Right forelimb (tissue), 1 donor: Measurements from ENCODE around the gene ZC3H7A.

ENCODE experiments used
- DNase-seq: peaks from one replicate; pipeline ENCODE4 v3.0.0-alpha.2; 2018

ZC3H7A gene

GRCh38 chr16:11734025-11734652 is 62.9 kb downstream of the ZC3H7A start:
- DNase-seq = no peak

- no peak for DNase-seq
These were observed 65.8 kb downstream of the ZC3H7A start for GRCh38 chr16:11731222-11731621.

- DNase-seq = no peak
These were observed 67.3 kb downstream of the ZC3H7A start for GRCh38 chr16:11729787-11730186.

- DNase-seq = no peak
These were observed 69.1 kb downstream of the ZC3H7A start for GRCh38 chr16:11727796-11728543.

- DNase-seq = no peak
These were observed 71.0 kb downstream of the ZC3H7A start for GRCh38 chr16:11726008-11726407.

GRCh38 chr16:11725457-11725856 is 71.6 kb downstream of the ZC3H7A start:
- DNase-seq = no peak

GRCh38 chr16:11722468-11722808 is 74.6 kb downstream of the ZC3H7A start:
- DNase-seq = no peak

GRCh38 chr16:11721781-11722467 is 75.1 kb downstream of the ZC3H7A start:
- no peak for DNase-seq

GRCh38 chr16:11719762-11720161 is 77.3 kb downstream of the ZC3H7A start:
- no peak for DNase-seq

GRCh38 chr16:11719171-11719570 is 77.9 kb downstream of the ZC3H7A start:
- no peak for DNase-seq

GRCh38 chr16:11717811-11718210 is 79.2 kb downstream of the ZC3H7A start:
- DNase-seq = no peak

- DNase-seq = no peak
These were observed 80.7 kb downstream of the ZC3H7A start for GRCh38 chr16:11716336-11716735.

GRCh38 chr16:11715246-11715947 is 81.7 kb downstream of the ZC3H7A start:
- DNase-seq = no peak

GRCh38 chr16:11712122-11712521 is 84.9 kb downstream of the ZC3H7A start:
- DNase-seq = no peak

- DNase-seq = no peak
These were observed 85.4 kb downstream of the ZC3H7A start for GRCh38 chr16:11711662-11712061.

- no peak for DNase-seq
These were observed 88.6 kb downstream of the ZC3H7A start for GRCh38 chr16:11708421-11708820.

- no peak for DNase-seq
These were observed 89.3 kb downstream of the ZC3H7A start for GRCh38 chr16:11707679-11708197.

GRCh38 chr16:11706180-11706742 is 90.8 kb downstream of the ZC3H7A start:
- DNase-seq = no peak

- no peak for DNase-seq
These were observed 91.6 kb downstream of the ZC3H7A start for GRCh38 chr16:11705311-11706025.
